ENCODE measurements around the gene ABTB2. TPM values are rescaled to one million over a fixed set of nuclear protein-coding genes. Genes with fewer than 3 reads are reported as not detected.
A peak's percentile ranks its signal among the peaks of the same experiment; 100 is the strongest.

Gene ABTB2
- total and polyA plus RNA-seq, 2 experiments from 2014 or later: 2.6 to 12.1 TPM

DNA sequence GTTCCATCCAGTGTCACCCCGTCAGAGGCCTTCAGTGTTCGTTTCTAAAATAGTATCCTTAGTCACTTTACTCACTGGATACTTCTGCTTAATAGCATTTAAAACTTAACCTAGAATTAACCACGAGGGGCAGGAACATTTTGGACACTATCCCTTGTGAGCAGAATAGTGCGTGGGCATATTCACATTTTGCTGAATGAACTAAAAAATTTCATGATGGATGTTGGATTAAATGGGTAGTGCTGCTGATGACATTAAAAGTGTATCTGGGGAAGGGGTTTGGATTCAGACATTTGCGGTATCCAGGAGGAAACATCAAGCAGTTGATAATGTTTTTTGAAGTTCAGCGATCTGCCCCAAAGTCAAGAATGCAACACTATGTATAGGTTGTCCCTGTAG, 253.1 kb downstream of the ABTB2 start:
- ATAC-seq: no peak
- H3K9me3 Mint-ChIP-seq: peaks cover 6% of the 10 kb centered on the region; the same call in 2 of the 3 replicates

More for the DNA sequence above, 253.1 kb downstream of the ABTB2 start:
- H3K27ac Mint-ChIP-seq: peak overlapping the region; percentile 99
- H3K27ac ChIP-seq (ENCODE audit: low read depth): peak overlapping the region; percentile 97
- peak overlapping the region; percentile 95 for H3K4me3 Mint-ChIP-seq
- H3K27me3 ChIP-seq (ENCODE audit: insufficient read depth): no peaks in the 10 kb centered on the region
- H3F3A ChIP-seq (replicated peaks; ENCODE audit: low read depth): peaks cover 30% of the 10 kb centered on the region
- no peaks in the 10 kb centered on the region for H3K9me2 ChIP-seq (ENCODE audit: insufficient read depth)
- peaks cover 32% of the 10 kb centered on the region for H3K36me3 Mint-ChIP-seq (ENCODE audit: low read depth)
- TF ChIP-seq EZH2 (IDR thresholded peaks at IDR 0.05; ENCODE audit: low read depth, unreplicated experiment) (no peak), CTCF (conservative IDR thresholded peaks at IDR 0.05; ENCODE audit: low read depth in 2 of 2) (no peak), JUNB (IDR thresholded peaks at IDR 0.05; ENCODE audit: unreplicated experiment) (no peak), REST (IDR thresholded peaks at IDR 0.05; ENCODE audit: unreplicated experiment) (no peak), POLR2AphosphoS5 (IDR thresholded peaks at IDR 0.05; ENCODE audit: low read depth) (no peak), ZNF331 (CRISPR knock-in tag; IDR thresholded peaks at IDR 0.05; ENCODE audit: low read depth) (no peak), CREB1 (CRISPR knock-in tag; IDR thresholded peaks at IDR 0.05; ENCODE audit: low read depth) (no peak)
- H3K79me2 ChIP-seq (replicated peaks; ENCODE audit: insufficient read depth): peaks cover 31% of the 10 kb centered on the region
- peaks cover 9% of the 10 kb centered on the region for H4K20me1 ChIP-seq (replicated peaks; ENCODE audit: insufficient read depth)
- 0 out of 2 replicates have a peak, but pooled peaks cover 5% of the 10 kb centered on the region for H3K4me1 ChIP-seq (ENCODE audit: insufficient read depth)
- H3K27me3 Mint-ChIP-seq (ENCODE audit: insufficient read depth, low read depth, poor library complexity): peaks cover 24% of the 10 kb centered on the region
- peaks cover 7% of the 10 kb centered on the region; the same call in 2 of the 3 replicates for H3K4me1 Mint-ChIP-seq
- H2AFZ ChIP-seq: no peak overlapping the region
- peak overlapping the region; percentile 92 for H3K4me2 ChIP-seq
- no peak for DNase-seq (ENCODE audit: low spot score)
- peak overlapping the region; percentile 77 for H3K4me3 ChIP-seq
- H3K36me3 ChIP-seq (ENCODE audit: insufficient read depth): peaks cover 38% of the 10 kb centered on the region; the same call in 1 of the 2 replicates

Small RNA genes within 50 kb of the gene (small RNA-seq; reads per million reads assigned to genes)
- gene AL035079.1 (ENCODE audit: low replicate concordance): not detected
- gene RF00019 (ENCODE audit: low replicate concordance): not detected

Other genes with a start within 250 kb of the ABTB2 start
- gene CAT, start 80.9 kb upstream of the ABTB2 start, total RNA-seq (2014; rRNA removed; shearing (Covaris generic)): 24.0 and 24.3 TPM in 2 replicates
- 13.1 and 15.9 TPM in 2 replicates for gene CAT, start 80.9 kb upstream of the ABTB2 start, polyA plus RNA-seq (2016; fragmentation: Nextera tagmentation; extraction: Ambion mirVana)
- not detected in 2 replicates for gene ELF5, start 155.8 kb upstream of the ABTB2 start, total RNA-seq (2014; rRNA removed; shearing (Covaris generic))
- not detected in 2 replicates for gene ELF5, start 155.8 kb upstream of the ABTB2 start, polyA plus RNA-seq (2016; fragmentation: Nextera tagmentation; extraction: Ambion mirVana)

Data from GM23338 (cell line).